ENCODE data around the gene FAM98C.

GRCh38 chr19:38457690-38458405, 55.0 kb downstream of the FAM98C start:
- TF ChIP-seq CTCF (IDR thresholded peaks at IDR 0.05) (no peak), POLR2A (IDR thresholded peaks at IDR 0.05) (no peak)
